Measurements from ENCODE around the gene CLDN24. TPM values are rescaled to one million over a fixed set of nuclear protein-coding genes. Genes with fewer than 3 reads are reported as not detected.

Gene CLDN24
- total RNA-seq, 1 donor from 2014 or later = not detected

GRCh38 chr4:183362036-183362435 is 39.8 kb upstream of the CLDN24 start:
- no peak for DNase-seq (ENCODE audit: low read depth)
- H3K4me3 ChIP-seq (ENCODE audit: low read depth, low read length) = no peak overlapping the region
- TF ChIP-seq, protein P1, sequence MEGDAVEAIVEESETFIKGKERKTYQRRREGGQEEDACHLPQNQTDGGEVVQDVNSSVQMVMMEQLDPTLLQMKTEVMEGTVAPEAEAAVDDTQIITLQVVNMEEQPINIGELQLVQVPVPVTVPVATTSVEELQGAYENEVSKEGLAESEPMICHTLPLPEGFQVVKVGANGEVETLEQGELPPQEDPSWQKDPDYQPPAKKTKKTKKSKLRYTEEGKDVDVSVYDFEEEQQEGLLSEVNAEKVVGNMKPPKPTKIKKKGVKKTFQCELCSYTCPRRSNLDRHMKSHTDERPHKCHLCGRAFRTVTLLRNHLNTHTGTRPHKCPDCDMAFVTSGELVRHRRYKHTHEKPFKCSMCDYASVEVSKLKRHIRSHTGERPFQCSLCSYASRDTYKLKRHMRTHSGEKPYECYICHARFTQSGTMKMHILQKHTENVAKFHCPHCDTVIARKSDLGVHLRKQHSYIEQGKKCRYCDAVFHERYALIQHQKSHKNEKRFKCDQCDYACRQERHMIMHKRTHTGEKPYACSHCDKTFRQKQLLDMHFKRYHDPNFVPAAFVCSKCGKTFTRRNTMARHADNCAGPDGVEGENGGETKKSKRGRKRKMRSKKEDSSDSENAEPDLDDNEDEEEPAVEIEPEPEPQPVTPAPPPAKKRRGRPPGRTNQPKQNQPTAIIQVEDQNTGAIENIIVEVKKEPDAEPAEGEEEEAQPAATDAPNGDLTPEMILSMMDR (IDR thresholded peaks at IDR 0.05; ENCODE audit: insufficient read depth, low read length, poor library complexity, severe bottlenecking) = no peak
- H3K27me3 ChIP-seq (ENCODE audit: control insufficient read depth, insufficient read depth, low read length) = no peaks in the 10 kb centered on the region
- no peaks in the 10 kb centered on the region for H3K36me3 ChIP-seq (ENCODE audit: control insufficient read depth, insufficient read depth, low read length)

GRCh38 chr4:183360161-183360919 is 38.1 kb upstream of the CLDN24 start:
- no peak for DNase-seq (ENCODE audit: low read depth)
- TF ChIP-seq, protein P1 (IDR thresholded peaks at IDR 0.05; ENCODE audit: insufficient read depth, low read length, poor library complexity, severe bottlenecking) = no peak
- no peaks in the 10 kb centered on the region for H3K36me3 ChIP-seq (ENCODE audit: control insufficient read depth, insufficient read depth, low read length)

DNA sequence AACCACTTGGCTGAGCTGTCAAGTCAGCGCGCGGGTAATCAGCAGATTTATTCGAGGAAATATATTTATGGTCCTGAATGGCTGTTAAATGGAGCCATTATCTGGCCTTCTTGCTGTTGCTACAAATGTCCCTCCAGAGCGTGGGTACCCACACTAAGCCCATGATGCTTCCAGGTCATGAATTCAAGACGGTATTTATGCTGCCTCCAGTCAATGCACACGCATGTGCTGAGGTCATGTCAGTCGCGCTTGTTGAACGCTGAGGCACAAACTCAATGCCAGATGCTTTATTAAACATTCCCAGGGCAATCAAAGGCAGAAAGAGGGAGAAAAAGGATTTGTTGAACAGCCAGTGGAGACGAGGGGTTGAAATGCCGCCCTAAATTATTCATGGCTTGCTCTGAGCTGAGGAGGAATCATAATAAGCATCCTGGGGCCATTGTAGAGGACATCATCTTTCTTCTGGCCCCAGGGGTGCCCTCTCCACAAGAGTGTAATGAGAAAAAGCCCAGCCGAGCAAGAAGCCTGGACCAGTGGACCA is 36.1 kb upstream of the CLDN24 start:
- Histone ChIP-seq H3K36me3 (ENCODE audit: control insufficient read depth, insufficient read depth, low read length) (no peaks in the 10 kb centered on the region), H3K4me3 (ENCODE audit: low read depth, low read length) (no peak overlapping the region), H3K27me3 (ENCODE audit: control insufficient read depth, insufficient read depth, low read length) (no peaks in the 10 kb centered on the region)
- no peak for DNase-seq (ENCODE audit: low read depth)
- TF ChIP-seq, protein P1 (IDR thresholded peaks at IDR 0.05; ENCODE audit: insufficient read depth, low read length, poor library complexity, severe bottlenecking) = no peak

More at GRCh38 chr4:183360161-183360919, 38.1 kb upstream of the CLDN24 start:
- Histone ChIP-seq H3K4me3 (ENCODE audit: low read depth, low read length) (no peak overlapping the region), H3K27me3 (ENCODE audit: control insufficient read depth, insufficient read depth, low read length) (no peaks in the 10 kb centered on the region)

GRCh38 chr4:183356931-183357675 is 34.9 kb upstream of the CLDN24 start:
- TF ChIP-seq, protein P1 (IDR thresholded peaks at IDR 0.05; ENCODE audit: insufficient read depth, low read length, poor library complexity, severe bottlenecking) = no peak
- no peaks in the 10 kb centered on the region for H3K27me3 ChIP-seq (ENCODE audit: control insufficient read depth, insufficient read depth, low read length)
- no peaks in the 10 kb centered on the region for H3K36me3 ChIP-seq (ENCODE audit: control insufficient read depth, insufficient read depth, low read length)
- no peak for DNase-seq (ENCODE audit: low read depth)
- H3K4me3 ChIP-seq (ENCODE audit: low read depth, low read length) = no peak overlapping the region

- TF ChIP-seq, protein P1 (IDR thresholded peaks at IDR 0.05; ENCODE audit: insufficient read depth, low read length, poor library complexity, severe bottlenecking) = no peak
- DNase-seq (ENCODE audit: low read depth) = no peak
- Histone ChIP-seq H3K27me3 (ENCODE audit: control insufficient read depth, insufficient read depth, low read length) (no peaks in the 10 kb centered on the region), H3K4me3 (ENCODE audit: low read depth, low read length) (no peak overlapping the region), H3K36me3 (ENCODE audit: control insufficient read depth, insufficient read depth, low read length) (no peaks in the 10 kb centered on the region)
These were observed 34.1 kb upstream of the CLDN24 start for GRCh38 chr4:183356173-183356830.
